HG02623 (cell line): ENCODE data around the gene PIP5K1B.

ENCODE experiments used
- ATAC-seq: cut with Tn5 transposase; IDR thresholded peaks from one replicate; pipeline ENCODE4 v1.9.1; 2021; ENCODE audit warnings: moderate library complexity; ENCODE audit not compliant: unreplicated experiment

Gene PIP5K1B

GRCh38 chr9:69016191-69017096, 311.4 kb downstream of the PIP5K1B start:
- no peak for ATAC-seq

- ATAC-seq: no peak
Observed at GRCh38 chr9:69018737-69019136, 313.7 kb downstream of the PIP5K1B start.

- ATAC-seq: no peak
Observed at GRCh38 chr9:69019808-69020207, 314.8 kb downstream of the PIP5K1B start.

GRCh38 chr9:69020301-69021145, 315.5 kb downstream of the PIP5K1B start:
- no peak for ATAC-seq

- no peak for ATAC-seq
Observed at GRCh38 chr9:69023650-69024049, 318.6 kb downstream of the PIP5K1B start.

- ATAC-seq: peak; percentile 65
Observed at GRCh38 chr9:69027355-69028097, 322.5 kb downstream of the PIP5K1B start.

- no peak for ATAC-seq
Observed at GRCh38 chr9:69028754-69029153, 323.7 kb downstream of the PIP5K1B start.

GRCh38 chr9:69029535-69029934, 324.5 kb downstream of the PIP5K1B start:
- ATAC-seq: no peak

GRCh38 chr9:69030851-69031645, 326.0 kb downstream of the PIP5K1B start:
- ATAC-seq: no peak

- ATAC-seq: no peak
Observed at GRCh38 chr9:69034071-69034470, 329.0 kb downstream of the PIP5K1B start.

GRCh38 chr9:69035438-69036308, 330.6 kb downstream of the PIP5K1B start, which contains the start of gene FXN:
Gene FXN (plus strand): TSS chr9:69035752. CDS start chr9:69035783, 31 bp downstream.
- ATAC-seq: peak; percentile 90

GRCh38 chr9:69036309-69036708, 331.3 kb downstream of the PIP5K1B start:
- ATAC-seq: peak; percentile 23

GRCh38 chr9:69036799-69037198, 331.8 kb downstream of the PIP5K1B start:
- no peak for ATAC-seq

- no peak for ATAC-seq
Observed at GRCh38 chr9:69040646-69041045, 335.6 kb downstream of the PIP5K1B start.

- no peak for ATAC-seq
Observed at GRCh38 chr9:69044240-69045219, 339.5 kb downstream of the PIP5K1B start.

- no peak for ATAC-seq
Observed at GRCh38 chr9:69045821-69046220, 340.8 kb downstream of the PIP5K1B start.

- ATAC-seq: no peak
Observed at GRCh38 chr9:69046723-69047122, 341.7 kb downstream of the PIP5K1B start.

GRCh38 chr9:69047371-69047770, 342.3 kb downstream of the PIP5K1B start:
- ATAC-seq: no peak
